Upper lobe of left lung (tissue), 6 donors: ENCODE results near the gene RBM20. TPM values are rescaled to one million over a fixed set of nuclear protein-coding genes. Genes with fewer than 3 reads are reported as not detected.

ENCODE experiments used
- ATAC-seq, 2 donors: fragments of 200-7000 bp; cut with Tn5 transposase; one replicate each; pipeline ENCODE4 v1.9.1; 2022; ENCODE audit warnings: mild to moderate bottlenecking in 2 of 2, moderate library complexity in 2 of 2; ENCODE audit not compliant: low FRiP score in 2 of 2
- DNase-seq, 2 donors: peaks; one replicate each; pipeline ENCODE4 v3.0.0-alpha.2; 2019 to 2020
- H3K27ac ChIP-seq, 4 donors: fragments of 200-600 bp; sonication (generic); one replicate each; pipeline ENCODE4 v1.5.1; 2016 to 2019
- H3K27me3 ChIP-seq, 4 donors: fragments of 200-600 bp; sonication (generic); one replicate each; pipeline ENCODE4 v1.5.1; 2017 to 2019
- H3K36me3 ChIP-seq, 4 donors: fragments of 200-600 bp; sonication (generic); one replicate each; pipeline ENCODE4 v1.5.1; 2016 to 2019
- H3K4me1 ChIP-seq, 4 donors: fragments of 200-600 bp; sonication (generic); one replicate each; pipeline ENCODE4 v1.5.1; 2018 to 2019
- H3K4me3 ChIP-seq, 4 donors: fragments of 200-600 bp; sonication (generic); one replicate each; pipeline ENCODE4 v1.5.1; 2017 to 2019; ENCODE audit warnings: mild to moderate bottlenecking in 2 of 4, moderate library complexity in 1 of 4
- H3K9me3 ChIP-seq, 4 donors: fragments of 200-600 bp; sonication (generic); one replicate each; pipeline ENCODE4 v1.5.1; 2018 to 2019
- CTCF ChIP-seq, 6 experiments: fragments of 450-650 bp in 4 of 6; fragments of 200-600 bp in 2 of 6; sonication (generic) in 2 of 6; IDR thresholded peaks; one replicate each; pipeline ENCODE4 v1.5.1; 2016 to 2019; ENCODE audit warnings: antibody characterized with exemption in 6 of 6
- EP300 ChIP-seq, 4 donors: sonication (generic); formaldehyde crosslinking; IDR thresholded peaks; one replicate each; pipeline ENCODE4 v1.5.1; 2017; ENCODE audit warnings: antibody characterized with exemption in 4 of 4, control low read depth in 2 of 4
- POLR2A ChIP-seq, 4 donors: fragments of 450-650 bp; IDR thresholded peaks; one replicate each; pipeline ENCODE4 v1.5.1; 2016 to 2017; ENCODE audit warnings: antibody characterized with exemption in 4 of 4, mild to moderate bottlenecking in 2 of 4
- POLR2AphosphoS5 ChIP-seq, 2 donors: sonication (generic); formaldehyde crosslinking; IDR thresholded peaks; one replicate each; pipeline ENCODE4 v1.5.1; 2017; ENCODE audit warnings: antibody characterized with exemption in 2 of 2
- WGBS, 2 donors: methylation state at CpG; one replicate each; pipeline ENCODE4 v1.1.5; 2017 to 2018; 5-methylcytosine and 5-hydroxymethylcytosine counted together
- total RNA-seq, 6 donors: library from RNA; depleted of rRNA in 4 of 6; stranded (reverse); fragments of >200 nt in 4 of 6; gene quantifications; one replicate each; pipeline versions ENCODE4 v1.1.0 to v1.2.1, GENCODE V29; 2016 to 2021
- donor health status: DM: no; HTN: no; CAD: no; lungs with moderate emphysema.
- donor health status: DM: no; HTN: yes; CAD: no; lungs with severe emphysema.

RBM20 gene
- total RNA-seq, 6 donors from 2014 or later, result 0.11 to 7.5 (median 1.5) TPM

- no peak for ATAC-seq
- DNase-seq, result no peak
- Histone ChIP-seq H3K27ac (no peak overlapping the region), H3K27me3 (no peaks in the 10 kb centered on the region), H3K9me3 (no peaks in the 10 kb centered on the region), H3K36me3 (no peaks in the 10 kb centered on the region), H3K4me1 (no peaks in the 10 kb centered on the region), H3K4me3 (no peak overlapping the region)
- WGBS, 2 donors, result 85 to 88% methylated on average over 6 of the region's 6 CpGs
- no peak for TF ChIP-seq EP300 (IDR thresholded peaks at IDR 0.05)
- no peak for TF ChIP-seq CTCF (IDR thresholded peaks at IDR 0.05)
- no peak for TF ChIP-seq POLR2A (IDR thresholded peaks at IDR 0.05)
- TF ChIP-seq POLR2AphosphoS5 (IDR thresholded peaks at IDR 0.05), result no peak
Measured at GRCh38 chr10:110625356-110625894, 18.7 kb upstream of the RBM20 start.

DNA sequence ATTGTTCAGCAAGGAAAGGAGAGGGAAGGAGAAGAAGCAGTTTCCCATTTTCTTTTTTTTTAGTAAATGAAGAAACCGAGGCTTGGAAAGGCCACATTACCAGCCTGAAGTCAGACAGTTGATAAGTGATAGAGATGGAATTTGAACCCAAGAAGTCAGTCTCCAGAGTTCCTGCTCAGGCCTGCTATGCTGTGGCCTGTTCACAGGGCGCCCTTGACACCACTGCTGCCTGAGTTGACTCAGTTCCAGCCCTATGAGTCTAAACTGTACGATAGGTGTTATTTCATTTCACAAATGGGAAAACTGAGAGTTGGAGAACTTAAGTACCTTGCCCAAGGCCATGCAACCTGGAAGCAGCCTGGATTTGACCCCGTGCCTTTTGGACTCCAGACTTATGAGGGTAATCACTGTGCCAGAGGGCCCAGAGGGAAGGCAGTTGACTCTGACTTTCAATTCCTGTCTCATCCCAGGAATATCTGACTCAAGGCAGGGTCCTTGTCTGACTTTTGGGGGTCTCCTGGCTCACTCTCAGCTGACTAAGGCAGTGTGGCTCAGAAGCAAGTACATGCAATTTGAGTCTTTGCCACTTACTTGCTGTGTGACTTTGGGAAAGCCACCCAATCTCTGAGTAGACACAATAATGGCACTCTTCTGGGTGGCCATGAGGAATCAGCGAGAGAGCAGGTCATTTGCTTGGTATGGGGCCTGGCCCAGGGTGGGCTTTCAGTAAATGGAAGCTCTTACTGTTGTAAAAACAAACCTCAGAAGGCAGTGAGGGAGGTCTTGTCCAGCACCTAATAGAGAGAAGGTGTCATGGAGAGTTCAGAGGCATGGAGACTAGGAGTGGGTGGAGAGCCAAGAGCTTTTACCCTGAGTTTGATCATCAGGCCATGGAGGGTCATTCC is 17.9 kb upstream of the RBM20 start:
- DNase-seq, result no peak
- TF ChIP-seq POLR2AphosphoS5 (IDR thresholded peaks at IDR 0.05) (no peak), POLR2A (IDR thresholded peaks at IDR 0.05) (no peak), EP300 (IDR thresholded peaks at IDR 0.05) (no peak), CTCF (IDR thresholded peaks at IDR 0.05) (no peak)
- Histone ChIP-seq H3K4me3 (no peak overlapping the region), H3K27ac (no peak overlapping the region), H3K9me3 (no peaks in the 10 kb centered on the region), H3K36me3 (no peaks in the 10 kb centered on the region), H3K27me3 (no peaks in the 10 kb centered on the region), H3K4me1 (no peaks in the 10 kb centered on the region)
- ATAC-seq, result no peak
- WGBS, 2 donors, result 89 to 94% methylated on average over 5 of the region's 5 CpGs

DNA sequence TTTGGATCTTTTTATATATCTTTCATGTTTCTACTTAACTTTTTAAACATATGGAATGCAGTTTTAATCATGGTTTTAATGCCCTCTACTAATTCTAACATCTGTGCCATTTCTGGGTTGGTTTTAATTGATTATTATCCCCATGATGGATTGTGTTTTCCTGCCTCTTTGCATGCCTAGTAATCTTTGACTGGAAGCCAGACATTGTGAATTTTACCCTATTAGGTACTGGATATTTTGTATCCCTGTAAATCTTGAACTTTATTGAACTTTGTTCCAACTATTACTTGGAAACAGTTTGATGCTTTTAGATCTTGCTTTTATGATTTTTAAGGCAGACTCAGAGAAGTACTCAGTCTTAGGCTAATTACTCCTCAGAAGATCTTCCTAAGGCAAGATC is 16.0 kb upstream of the RBM20 start:
- no peak for ATAC-seq
- no peak for TF ChIP-seq EP300 (IDR thresholded peaks at IDR 0.05)
- TF ChIP-seq POLR2A (IDR thresholded peaks at IDR 0.05), result no peak
- no peak for TF ChIP-seq POLR2AphosphoS5 (IDR thresholded peaks at IDR 0.05)
- no peak for TF ChIP-seq CTCF (IDR thresholded peaks at IDR 0.05)
- Histone ChIP-seq H3K27me3 (no peaks in the 10 kb centered on the region), H3K9me3 (no peaks in the 10 kb centered on the region), H3K27ac (no peak overlapping the region), H3K4me1 (no peaks in the 10 kb centered on the region), H3K36me3 (no peaks in the 10 kb centered on the region), H3K4me3 (no peak overlapping the region)
- DNase-seq, result no peak

DNA sequence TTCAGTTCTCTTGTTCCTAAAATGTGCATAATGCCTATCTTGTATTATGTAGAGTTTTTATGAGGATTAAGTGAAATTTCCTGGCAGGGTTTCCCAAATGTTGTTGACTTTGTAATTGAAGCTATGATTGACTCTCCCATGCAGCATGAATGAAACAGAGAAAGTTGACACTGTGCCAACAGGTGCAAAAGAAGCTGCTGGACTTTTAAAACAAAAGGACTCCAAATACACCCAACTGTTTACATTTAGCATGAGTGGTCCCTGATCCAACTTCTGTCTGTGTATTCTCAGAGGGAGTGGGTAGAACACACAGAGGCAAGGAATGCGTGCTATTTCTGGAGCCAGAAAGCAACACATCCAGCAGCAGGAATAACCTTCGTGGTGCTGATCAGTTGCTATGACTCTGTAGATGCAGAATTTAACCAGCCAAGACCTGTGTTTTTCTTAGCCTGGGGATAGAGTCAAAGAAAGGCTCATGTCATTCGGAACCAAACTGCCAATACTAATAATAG is 14.4 kb upstream of the RBM20 start:
- H3K36me3 ChIP-seq, result no peaks in the 10 kb centered on the region
- ATAC-seq (peak in 1 of 2 donors; percentile 38), DNase-seq (no peak)
- TF ChIP-seq POLR2AphosphoS5 (IDR thresholded peaks at IDR 0.05) (no peak), CTCF (IDR thresholded peaks at IDR 0.05) (no peak), POLR2A (IDR thresholded peaks at IDR 0.05) (no peak), EP300 (IDR thresholded peaks at IDR 0.05) (no peak)
- no peaks in the 10 kb centered on the region for H3K4me1 ChIP-seq
- H3K27me3 ChIP-seq, result no peaks in the 10 kb centered on the region
- H3K27ac ChIP-seq, result no peak overlapping the region
- 49 to 56% methylated on average over 3 of the region's 3 CpGs for WGBS, 2 donors
- no peaks in the 10 kb centered on the region for H3K9me3 ChIP-seq
- no peak overlapping the region for H3K4me3 ChIP-seq
